Measurements from ENCODE around the gene IL20.

Gene IL20

DNA sequence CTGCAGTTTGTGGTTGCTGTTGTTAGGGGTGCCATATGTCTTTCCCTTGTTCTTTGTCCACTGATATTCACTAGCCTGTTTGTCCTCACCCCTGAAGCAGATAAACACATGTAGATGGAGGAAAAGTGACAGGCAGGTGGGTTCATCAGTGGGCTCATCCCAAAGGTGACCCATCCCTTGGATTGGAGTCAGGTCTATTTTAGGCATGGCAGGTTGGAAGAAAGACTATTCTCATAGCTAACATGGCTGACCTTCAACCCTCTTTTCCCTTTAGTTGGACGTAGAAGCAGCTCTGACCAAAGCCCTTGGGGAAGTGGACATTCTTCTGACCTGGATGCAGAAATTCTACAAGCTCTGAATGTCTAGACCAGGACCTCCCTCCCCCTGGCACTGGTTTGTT lies 37.3 kb downstream of the IL20 start:
- no peak for DNase-seq (ENCODE audit: low read depth, low spot score)

DNA sequence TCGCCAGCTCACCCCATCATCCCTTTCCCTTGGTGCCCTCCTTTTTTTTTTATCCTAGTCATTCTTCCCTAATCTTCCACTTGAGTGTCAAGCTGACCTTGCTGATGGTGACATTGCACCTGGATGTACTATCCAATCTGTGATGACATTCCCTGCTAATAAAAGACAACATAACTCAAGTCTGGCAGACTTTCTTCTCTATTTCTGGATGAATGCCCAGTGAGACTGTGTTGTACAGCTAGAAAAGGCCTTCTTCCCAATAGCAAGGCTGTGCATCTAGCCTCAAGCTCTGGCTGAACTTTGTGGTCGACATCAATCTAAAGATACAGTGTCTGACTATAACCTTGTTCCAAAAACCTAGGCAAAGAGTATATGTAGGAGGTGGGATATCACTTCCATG lies 38.3 kb downstream of the IL20 start:
- no peak for DNase-seq (ENCODE audit: low read depth, low spot score)

- no peak for DNase-seq (ENCODE audit: low read depth, low spot score)
These were observed 39.2 kb downstream of the IL20 start for GRCh38 chr1:206904423-206905142.

- peak; percentile 75 for DNase-seq (ENCODE audit: low read depth, low spot score)
These were observed 40.1 kb downstream of the IL20 start for GRCh38 chr1:206905295-206906164.

DNA sequence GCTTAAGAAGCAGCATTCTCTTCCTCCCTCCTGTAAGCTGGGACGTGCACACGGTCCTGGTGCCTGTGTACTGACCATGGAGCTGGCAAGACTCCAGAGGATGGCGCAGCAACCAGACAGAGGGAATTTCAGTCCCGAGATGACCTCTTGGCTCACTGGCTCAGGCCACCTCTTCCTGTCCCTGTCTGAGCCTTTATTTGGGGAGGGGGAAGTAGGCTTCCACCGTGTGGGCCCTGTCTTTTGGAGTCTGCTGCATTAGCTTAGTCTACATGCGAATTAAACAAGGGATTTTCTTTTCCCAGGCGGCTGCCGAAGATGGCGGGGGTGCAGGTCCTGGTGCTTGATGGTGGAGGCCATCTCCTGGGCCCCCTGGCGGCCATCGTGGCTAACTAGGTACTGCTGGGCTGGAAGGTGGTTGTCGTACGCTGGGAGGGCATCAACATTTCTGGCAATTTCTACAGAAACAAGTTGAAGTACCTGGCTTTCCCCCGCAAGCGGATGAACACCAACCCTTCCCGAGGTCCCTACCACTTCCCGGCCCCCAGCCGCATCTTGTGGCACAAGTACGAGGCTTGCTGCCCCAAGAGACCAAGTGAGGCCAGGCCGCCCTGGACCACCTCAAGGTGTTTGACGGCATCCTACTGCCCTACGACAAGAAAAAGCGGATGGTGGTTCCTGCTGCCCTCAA lies 42.0 kb downstream of the IL20 start:
- no peak for DNase-seq (ENCODE audit: low read depth, low spot score)

- no peak for DNase-seq (ENCODE audit: low read depth, low spot score)
These were observed 42.6 kb downstream of the IL20 start for GRCh38 chr1:206908038-206908437.

GRCh38 chr1:206909161-206909882 lies 43.9 kb downstream of the IL20 start:
- DNase-seq (ENCODE audit: low read depth, low spot score), result peak; percentile 44

- no peak for DNase-seq (ENCODE audit: low read depth, low spot score)
These were observed 44.5 kb downstream of the IL20 start for GRCh38 chr1:206909883-206910318.

- DNase-seq (ENCODE audit: low read depth, low spot score), result peak; percentile 80
These were observed 45.7 kb downstream of the IL20 start for GRCh38 chr1:206911064-206911663.

GRCh38 chr1:206912445-206913095 lies 47.1 kb downstream of the IL20 start:
- DNase-seq (ENCODE audit: low read depth, low spot score), result peak; percentile 86

GRCh38 chr1:206913766-206914537 lies 48.5 kb downstream of the IL20 start:
- no peak for DNase-seq (ENCODE audit: low read depth, low spot score)

DNA sequence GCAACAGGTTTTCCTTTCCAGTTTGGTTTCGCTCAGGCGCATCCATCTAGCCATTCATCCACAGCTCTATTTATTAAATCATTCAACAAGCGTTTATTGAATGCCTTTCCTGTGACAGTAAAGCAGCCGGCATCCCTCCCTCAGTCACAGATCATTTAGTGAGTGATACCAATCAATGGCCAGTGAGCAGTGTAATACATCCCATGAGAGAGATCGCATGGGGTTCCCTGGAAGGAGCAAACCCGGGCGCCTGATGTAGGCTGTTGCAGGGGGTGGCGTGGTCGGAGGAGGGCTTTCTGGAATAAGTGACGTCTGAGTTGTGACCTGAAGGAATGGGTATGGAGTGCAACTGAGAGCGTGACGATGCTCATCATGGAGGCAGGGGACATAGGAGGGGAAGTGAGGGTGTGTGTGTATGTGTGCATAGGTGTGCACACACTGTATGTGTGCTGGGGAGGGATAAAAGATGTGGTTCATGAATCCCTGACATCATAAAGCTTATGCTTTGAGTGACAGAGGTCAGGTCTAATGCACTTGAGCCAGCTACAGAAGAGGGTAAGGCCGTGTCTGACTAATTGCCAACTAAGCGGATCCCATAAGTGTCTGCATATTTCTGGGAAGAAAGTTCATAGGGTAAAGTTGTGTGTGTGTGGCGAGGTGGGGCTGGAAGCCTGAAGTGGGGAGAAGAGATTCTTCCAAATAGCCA lies 49.8 kb downstream of the IL20 start:
- no peak for DNase-seq (ENCODE audit: low read depth, low spot score)

DNA sequence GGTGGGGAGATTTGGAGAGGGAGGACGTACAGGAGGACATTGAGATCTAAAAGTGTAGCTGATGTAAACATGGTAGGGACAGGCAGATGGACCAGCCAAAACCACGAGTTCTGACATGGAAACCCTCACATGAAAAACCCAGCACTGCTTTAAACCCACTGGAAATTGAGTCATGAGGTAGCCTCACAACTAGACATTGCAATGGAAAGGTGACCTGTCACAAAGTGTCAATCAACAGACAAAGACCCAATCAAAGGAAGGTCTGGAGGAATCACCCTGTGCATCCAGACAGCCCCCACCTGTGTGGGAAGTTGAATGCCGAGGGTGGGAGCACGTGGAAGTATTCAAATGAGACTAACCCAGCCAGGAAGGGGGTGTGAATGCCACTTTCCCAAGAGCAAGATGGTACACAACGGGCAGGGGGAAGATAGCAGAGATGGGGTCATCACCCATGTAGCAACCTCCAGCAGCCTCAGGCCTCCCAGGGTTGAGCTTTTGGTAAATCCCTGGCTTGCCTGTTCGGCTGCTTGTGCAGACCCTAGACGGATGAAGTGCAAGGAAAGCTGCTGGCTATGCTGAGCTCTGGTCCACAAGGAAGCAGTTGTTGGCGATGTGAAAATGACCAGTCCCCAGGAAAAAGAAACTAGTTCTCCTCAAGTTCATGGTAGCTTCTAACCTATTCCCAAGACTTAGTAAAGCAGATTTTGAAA lies 50.7 kb downstream of the IL20 start:
- no peak for DNase-seq (ENCODE audit: low read depth, low spot score)

DNA sequence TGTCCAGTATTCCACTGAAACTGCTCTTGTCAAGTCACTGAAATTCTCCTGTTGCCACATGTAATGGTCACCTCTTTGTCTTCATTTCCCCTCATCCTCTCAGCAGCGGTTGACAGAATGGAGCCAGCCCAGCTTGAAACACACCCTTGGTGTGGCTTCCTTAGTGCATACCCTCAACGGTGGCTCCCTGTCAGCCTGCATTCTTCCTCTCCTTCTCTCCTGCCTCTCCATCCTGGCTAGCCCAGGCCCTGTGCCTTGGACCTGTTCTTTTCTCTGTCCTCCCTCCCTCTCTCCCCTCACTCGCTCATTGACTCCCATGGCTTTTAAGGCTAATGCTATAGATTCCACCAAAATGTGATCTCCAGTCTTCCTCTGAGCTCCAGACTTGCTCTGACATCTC lies 52.7 kb downstream of the IL20 start:
- DNase-seq (ENCODE audit: low read depth, low spot score), result no peak

Data from astrocyte of the hippocampus (primary cell).